OCI-LY1 (cell line): ENCODE data around the gene PACS2.

ENCODE experiments used
- CTCF ChIP-seq: fragments of 200-600 bp; sonication (generic), shearing (Covaris generic); IDR thresholded peaks from 2 replicates; pipeline ENCODE4 v1.5.1; 2017; ENCODE audit warnings: mild to moderate bottlenecking, antibody characterized with exemption, low read length, moderate library complexity, mixed read lengths
- EZH2 ChIP-seq: fragments of 200-600 bp; sonication (generic), shearing (Covaris generic); IDR thresholded peaks from 2 replicates; pipeline ENCODE4 v1.8.0; 2017; ENCODE audit warnings: borderline replicate concordance, mixed run types, mild to moderate bottlenecking, antibody characterized with exemption, low read length, moderate library complexity, mixed read lengths

DNA sequence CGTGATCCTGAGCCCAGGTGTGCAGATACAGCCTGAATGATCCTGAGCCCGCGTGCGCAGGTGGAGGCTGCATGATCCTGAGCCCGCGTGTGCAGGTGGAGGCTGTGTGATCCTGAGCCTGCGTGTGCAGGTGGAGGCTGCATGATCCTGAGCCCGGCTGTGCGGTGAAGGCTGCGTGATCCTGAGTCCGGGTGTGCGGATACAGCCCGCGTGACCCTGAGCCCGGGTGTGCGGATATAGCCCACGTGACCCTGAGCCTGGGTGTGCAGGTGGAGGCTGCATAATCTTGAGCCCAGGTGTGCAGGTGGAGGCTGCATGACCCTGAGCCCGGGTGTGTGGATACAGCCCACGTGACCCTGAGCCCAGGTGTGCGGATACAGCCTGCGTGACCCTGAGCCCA, 34.0 kb upstream of the PACS2 start:
- TF ChIP-seq CTCF (no peak), EZH2 (no peak)
